PC-9 (cell line): ENCODE results near the gene CDH13. TPM values are rescaled to one million over a fixed set of nuclear protein-coding genes. Genes with fewer than 3 reads are reported as not detected.
"Not testable (repeated sequence)": the region's sequence is repeated elsewhere in the genome, so short reads cannot be mapped to it uniquely, and the experiment has no call there.

Source experiments
- BruUV-seq: library from RNA; stranded (reverse); fragments of 400-500 nt; replicated peaks from 2 replicates; lab custom pipeline; 2021; lab: Mats Ljungman, UMichigan
- CTCF ChIA-PET: fragments of 300-600 bp; sonication (Branson Sonifier 250); formaldehyde crosslinking; loops from one replicate; lab custom pipeline; 2022; ENCODE audit warnings: antibody characterized with exemption; lab: Charles Lee
- POLR2A ChIA-PET: fragments of 300-600 bp; sonication (Branson Sonifier 250); formaldehyde crosslinking; loops from one replicate; lab custom pipeline; 2022; ENCODE audit warnings: antibody characterized with exemption; ENCODE audit not compliant: unreplicated experiment; lab: Charles Lee
- DNase-seq, 2 experiments: peaks; one replicate each; pipeline versions ENCODE4 v3.0.0 to v3.0.0-alpha.2; 2015 to 2022; ENCODE audit warnings: mixed read lengths in 1 of 2
- H2AFZ ChIP-seq: fragments of 200-600 bp; sonication (generic); 2 replicates; pipeline ENCODE4 v1.8.1; 2017; ENCODE audit warnings: antibody characterized with exemption
- H3F3A ChIP-seq: fragments of 200-600 bp; sonication (generic); 2 replicates; pipeline ENCODE4 v1.8.1; 2017; ENCODE audit warnings: antibody characterized with exemption, mild to moderate bottlenecking, low read depth; ENCODE audit not compliant: insufficient read depth
- H3K27ac ChIP-seq: fragments of 200-600 bp; sonication (generic); 2 replicates; pipeline ENCODE4 v1.6.1; 2016; ENCODE audit warnings: mixed run types
- H3K27me3 ChIP-seq: fragments of 200-600 bp; sonication (generic); 2 replicates; pipeline ENCODE4 v1.6.1; 2016; ENCODE audit warnings: low read depth, mixed run types; ENCODE audit not compliant: insufficient read depth
- H3K36me3 ChIP-seq: fragments of 200-600 bp; sonication (generic); 2 replicates; pipeline ENCODE4 v1.6.1; 2016; ENCODE audit warnings: low read depth, mixed run types
- H3K4me1 ChIP-seq: fragments of 200-600 bp; sonication (generic); replicated peaks from 2 replicates; pipeline ENCODE4 v1.6.1; 2016; ENCODE audit warnings: mixed run types; ENCODE audit not compliant: insufficient read depth
- H3K4me2 ChIP-seq: fragments of 200-600 bp; sonication (generic); 2 replicates; pipeline ENCODE4 v1.6.1; 2017; ENCODE audit warnings: mixed run types
- H3K4me3 ChIP-seq: fragments of 200-600 bp; sonication (generic); 2 replicates; pipeline ENCODE4 v1.6.1; 2016; ENCODE audit warnings: mixed run types
- H3K79me2 ChIP-seq: fragments of 200-600 bp; sonication (generic); 2 replicates; pipeline ENCODE4 v1.6.1; 2017; ENCODE audit warnings: low read depth, mixed run types
- H3K9me2 ChIP-seq: fragments of 200-600 bp; sonication (generic); 2 replicates; pipeline ENCODE4 v1.8.1; 2017; ENCODE audit warnings: mild to moderate bottlenecking; ENCODE audit not compliant: insufficient read depth
- H3K9me3 ChIP-seq: fragments of 200-600 bp; sonication (generic); 2 replicates; pipeline ENCODE4 v1.8.1; 2016; ENCODE audit warnings: low read depth; ENCODE audit not compliant: insufficient read depth
- H4K20me1 ChIP-seq: fragments of 200-600 bp; sonication (generic); 2 replicates; pipeline ENCODE4 v1.8.1; 2017; ENCODE audit not compliant: insufficient read depth
- CTCF ChIP-seq: fragments of 200-600 bp; sonication (generic); conservative IDR thresholded peaks from 2 replicates; pipeline ENCODE4 v1.6.1; 2017; ENCODE audit warnings: mixed run types, antibody characterized with exemption, mild to moderate bottlenecking, moderate library complexity
- EZH2 ChIP-seq: fragments of 200-600 bp; sonication (generic); IDR thresholded peaks from 2 replicates; pipeline ENCODE4 v1.8.0; 2017; ENCODE audit warnings: antibody characterized with exemption, low read depth
- intact Hi-C: fragments of 100-400 bp; cut with micrococcal nuclease; formaldehyde crosslinking; loops from one replicate; pipeline ENCODE4 v1.10.0; 2022; ENCODE audit not compliant: unreplicated experiment
- total RNA-seq: library from RNA; stranded (reverse); gene quantifications from 2 replicates; pipeline ENCODE4 v1.2.3, GENCODE V29; 2021

The CDH13 gene
- total RNA-seq, 1 experiment from 2014 or later: 0.24 TPM

- DNase-seq: no peak
- H3K9me3 ChIP-seq: no peaks in the 10 kb centered on the region; the same call in 1 of the 2 replicates
- ChIA-PET CTCF (no interaction called here), POLR2A (no interaction called here)
- TF ChIP-seq EZH2: no peak
- no peak for TF ChIP-seq CTCF
- no peak overlapping the region for H2AFZ ChIP-seq
- H3K4me3 ChIP-seq: no peak overlapping the region
- no peaks in the 10 kb centered on the region for H3F3A ChIP-seq
- no peaks in the 10 kb centered on the region for H4K20me1 ChIP-seq
- no TSS peak for BruUV-seq
- H3K27me3 ChIP-seq: peaks cover 40% of the 10 kb centered on the region
- H3K27ac ChIP-seq: no peak overlapping the region
- intact Hi-C loops: no loop called here
- H3K4me2 ChIP-seq: no peak overlapping the region
- no peaks in the 10 kb centered on the region for H3K79me2 ChIP-seq
- no peaks in the 10 kb centered on the region for H3K36me3 ChIP-seq
- no peaks in the 10 kb centered on the region for H3K4me1 ChIP-seq
- no peaks in the 10 kb centered on the region for H3K9me2 ChIP-seq
Observed at GRCh38 chr16:82917886-82918595, 291.3 kb downstream of the CDH13 start.

GRCh38 chr16:82924075-82924854 is 297.5 kb downstream of the CDH13 start:
- DNase-seq: no peak
- POLR2A ChIA-PET: no interaction called here
- CTCF ChIA-PET: no interaction called here
- BruUV-seq: no TSS peak
- Histone ChIP-seq H3K4me2 (no peak overlapping the region), H4K20me1 (no peaks in the 10 kb centered on the region), H3F3A (no peaks in the 10 kb centered on the region), H3K36me3 (no peaks in the 10 kb centered on the region), H2AFZ (no peak overlapping the region), H3K9me2 (no peaks in the 10 kb centered on the region), H3K79me2 (no peaks in the 10 kb centered on the region), H3K4me3 (no peak overlapping the region), H3K27ac (no peak overlapping the region), H3K9me3 (no peaks in the 10 kb centered on the region; the same call in 1 of the 2 replicates), H3K4me1 (no peaks in the 10 kb centered on the region), H3K27me3 (no peaks in the 10 kb centered on the region)
- intact Hi-C loops: no loop called here
- no peak for TF ChIP-seq EZH2

GRCh38 chr16:82926500-82926899 is 299.7 kb downstream of the CDH13 start:
- Histone ChIP-seq H3K4me2 (no peak overlapping the region), H3K79me2 (no peaks in the 10 kb centered on the region), H3K27me3 (no peaks in the 10 kb centered on the region), H4K20me1 (no peaks in the 10 kb centered on the region), H3K9me3 (no peaks in the 10 kb centered on the region), H2AFZ (no peak overlapping the region), H3F3A (no peaks in the 10 kb centered on the region), H3K9me2 (no peaks in the 10 kb centered on the region), H3K36me3 (no peaks in the 10 kb centered on the region), H3K4me1 (no peaks in the 10 kb centered on the region), H3K27ac (no peak overlapping the region), H3K4me3 (no peak overlapping the region)
- no TSS peak for BruUV-seq
- intact Hi-C loops: no loop called here
- CTCF ChIA-PET: no interaction called here
- TF ChIP-seq CTCF (no peak), EZH2 (no peak)
- no peak for DNase-seq
- POLR2A ChIA-PET: no interaction called here

- H3K79me2 ChIP-seq, H3K27ac ChIP-seq, intact Hi-C loops, H3K4me1 ChIP-seq, DNase-seq, H3K4me2 ChIP-seq, H3K27me3 ChIP-seq, H3K4me3 ChIP-seq, H3K9me2 ChIP-seq, H3K36me3 ChIP-seq, POLR2A ChIA-PET, H2AFZ ChIP-seq, H3F3A ChIP-seq, H3K9me3 ChIP-seq, CTCF ChIA-PET, BruUV-seq, H4K20me1 ChIP-seq: not testable (repeated sequence)
Observed at GRCh38 chr16:82933933-82934332, 307.2 kb downstream of the CDH13 start.
